Measurements from ENCODE around the gene DPP10.

DNA sequence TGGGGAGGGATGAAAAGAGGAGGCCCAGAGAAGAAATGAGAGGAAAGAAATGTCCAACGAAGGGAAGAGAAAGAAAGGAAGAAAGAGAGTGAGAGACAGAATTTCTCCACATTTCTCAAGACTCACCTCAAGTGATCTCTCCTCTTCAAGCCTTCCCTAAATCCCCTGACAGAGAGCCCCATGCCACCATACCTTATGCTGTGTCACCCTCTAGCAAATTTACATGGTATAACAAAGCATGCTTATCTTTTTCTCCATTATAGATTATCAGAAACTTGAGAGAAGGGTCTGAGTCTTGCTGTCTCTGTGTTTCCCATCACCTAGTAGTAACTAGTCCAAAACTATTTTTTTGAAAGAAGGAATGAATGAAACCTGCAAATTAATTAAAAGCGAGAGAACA, 1208.4 kb downstream of the DPP10 start:
- TF ChIP-seq EP300 (IDR thresholded peaks at IDR 0.05; ENCODE audit: borderline replicate concordance) (no peak), TAF1 (IDR thresholded peaks at IDR 0.05; ENCODE audit: low read depth) (no peak), TEAD4 (IDR thresholded peaks at IDR 0.05) (no peak), TCF12 (IDR thresholded peaks at IDR 0.05; ENCODE audit: low read depth) (no peak), EGR1 (IDR thresholded peaks at IDR 0.05) (no peak), CREB1 (IDR thresholded peaks at IDR 0.05; ENCODE audit: low read depth) (no peak), RAD21 (IDR thresholded peaks at IDR 0.05; ENCODE audit: low read depth) (no peak)
- TF ChIP-seq, protein P1, sequence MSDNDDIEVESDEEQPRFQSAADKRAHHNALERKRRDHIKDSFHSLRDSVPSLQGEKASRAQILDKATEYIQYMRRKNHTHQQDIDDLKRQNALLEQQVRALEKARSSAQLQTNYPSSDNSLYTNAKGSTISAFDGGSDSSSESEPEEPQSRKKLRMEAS (IDR thresholded peaks at IDR 0.05) = no peak

Measured in Ishikawa (cell line).